ENCODE results near the gene ARID1A.
A peak's percentile ranks its signal among the peaks of the same experiment; 100 is the strongest.

Gene ARID1A

GRCh38 chr1:26692211-26692792, 3.5 kb upstream of the ARID1A start:
- peaks cover 31% of the 10 kb centered on the region for H3K4me1 ChIP-seq (ENCODE audit: control insufficient read depth, insufficient read depth, low read length, unreplicated experiment)
- no peaks in the 10 kb centered on the region for H3K36me3 ChIP-seq (ENCODE audit: insufficient read depth, low read length)
- H3K27ac ChIP-seq (ENCODE audit: low read depth, low read length) = peak overlapping the region; percentile 91
- H2AFZ ChIP-seq (ENCODE audit: low read length, unreplicated experiment) = peak overlapping the region; percentile 93
- no peaks in the 10 kb centered on the region for H3K27me3 ChIP-seq (ENCODE audit: insufficient read depth, low read length)
- H3K4me3 ChIP-seq (ENCODE audit: low read depth, low read length) = peak overlapping the region; percentile 83
- H3K79me2 ChIP-seq (ENCODE audit: control insufficient read depth, insufficient read depth, low read length, unreplicated experiment) = peaks cover 22% of the 10 kb centered on the region

GRCh38 chr1:26692793-26693490, 2.9 kb upstream of the ARID1A start:
- Histone ChIP-seq H2AFZ (ENCODE audit: low read length, unreplicated experiment) (peak overlapping the region; percentile 53), H3K27me3 (ENCODE audit: insufficient read depth, low read length) (no peaks in the 10 kb centered on the region), H3K4me3 (ENCODE audit: low read depth, low read length) (peak overlapping the region; percentile 83)

GRCh38 chr1:26693599-26694572, 1.9 kb upstream of the ARID1A start:
- peaks cover 38% of the 10 kb centered on the region for H3K79me2 ChIP-seq (ENCODE audit: control insufficient read depth, insufficient read depth, low read length, unreplicated experiment)
- H3K36me3 ChIP-seq (ENCODE audit: insufficient read depth, low read length) = no peaks in the 10 kb centered on the region
- no peaks in the 10 kb centered on the region for H3K27me3 ChIP-seq (ENCODE audit: insufficient read depth, low read length)
- H3K4me1 ChIP-seq (ENCODE audit: control insufficient read depth, insufficient read depth, low read length, unreplicated experiment) = peaks cover 36% of the 10 kb centered on the region
- H2AFZ ChIP-seq (ENCODE audit: low read length, unreplicated experiment) = peak overlapping the region; percentile 15
- H3K27ac ChIP-seq (ENCODE audit: low read depth, low read length) = peak overlapping the region; percentile 91
- H3K4me3 ChIP-seq (ENCODE audit: low read depth, low read length) = peak overlapping the region; percentile 83

More at GRCh38 chr1:26692793-26693490, 2.9 kb upstream of the ARID1A start:
- Histone ChIP-seq H3K27ac (ENCODE audit: low read depth, low read length) (peak overlapping the region; percentile 91), H3K79me2 (ENCODE audit: control insufficient read depth, insufficient read depth, low read length, unreplicated experiment) (peaks cover 29% of the 10 kb centered on the region), H3K36me3 (ENCODE audit: insufficient read depth, low read length) (no peaks in the 10 kb centered on the region), H3K4me1 (ENCODE audit: control insufficient read depth, insufficient read depth, low read length, unreplicated experiment) (peaks cover 31% of the 10 kb centered on the region)

- H3K36me3 ChIP-seq (ENCODE audit: insufficient read depth, low read length) = no peaks in the 10 kb centered on the region
- peaks cover 47% of the 10 kb centered on the region for H3K79me2 ChIP-seq (ENCODE audit: control insufficient read depth, insufficient read depth, low read length, unreplicated experiment)
- H3K4me1 ChIP-seq (ENCODE audit: control insufficient read depth, insufficient read depth, low read length, unreplicated experiment) = peaks cover 45% of the 10 kb centered on the region
- peak overlapping the region; percentile 92 for H2AFZ ChIP-seq (ENCODE audit: low read length, unreplicated experiment)
- H3K4me3 ChIP-seq (ENCODE audit: low read depth, low read length) = peak overlapping the region; percentile 83
- H3K27me3 ChIP-seq (ENCODE audit: insufficient read depth, low read length) = no peaks in the 10 kb centered on the region
- H3K27ac ChIP-seq (ENCODE audit: low read depth, low read length) = peak overlapping the region; percentile 91
These were observed 1.0 kb upstream of the ARID1A start for GRCh38 chr1:26694638-26695355.

GRCh38 chr1:26696119-26696653, 371 bp downstream of the ARID1A start:
- Histone ChIP-seq H2AFZ (ENCODE audit: low read length, unreplicated experiment) (no peak overlapping the region), H3K79me2 (ENCODE audit: control insufficient read depth, insufficient read depth, low read length, unreplicated experiment) (peaks cover 61% of the 10 kb centered on the region), H3K27me3 (ENCODE audit: insufficient read depth, low read length) (no peaks in the 10 kb centered on the region), H3K4me3 (ENCODE audit: low read depth, low read length) (peak overlapping the region; percentile 83), H3K36me3 (ENCODE audit: insufficient read depth, low read length) (no peaks in the 10 kb centered on the region), H3K27ac (ENCODE audit: low read depth, low read length) (peak overlapping the region; percentile 63), H3K4me1 (ENCODE audit: control insufficient read depth, insufficient read depth, low read length, unreplicated experiment) (peaks cover 53% of the 10 kb centered on the region)

GRCh38 chr1:26696654-26697430, 1.0 kb downstream of the ARID1A start:
- Histone ChIP-seq H3K79me2 (ENCODE audit: control insufficient read depth, insufficient read depth, low read length, unreplicated experiment) (peaks cover 68% of the 10 kb centered on the region), H3K4me3 (ENCODE audit: low read depth, low read length) (peak overlapping the region; percentile 83), H3K27me3 (ENCODE audit: insufficient read depth, low read length) (no peaks in the 10 kb centered on the region), H3K4me1 (ENCODE audit: control insufficient read depth, insufficient read depth, low read length, unreplicated experiment) (peaks cover 54% of the 10 kb centered on the region), H2AFZ (ENCODE audit: low read length, unreplicated experiment) (no peak overlapping the region), H3K27ac (ENCODE audit: low read depth, low read length) (peak overlapping the region; percentile 63), H3K36me3 (ENCODE audit: insufficient read depth, low read length) (no peaks in the 10 kb centered on the region)

- Histone ChIP-seq H3K4me3 (ENCODE audit: low read depth, low read length) (peak overlapping the region; percentile 83), H3K79me2 (ENCODE audit: control insufficient read depth, insufficient read depth, low read length, unreplicated experiment) (peaks cover 74% of the 10 kb centered on the region), H3K27me3 (ENCODE audit: insufficient read depth, low read length) (no peaks in the 10 kb centered on the region), H3K27ac (ENCODE audit: low read depth, low read length) (peak overlapping the region; percentile 63), H3K4me1 (ENCODE audit: control insufficient read depth, insufficient read depth, low read length, unreplicated experiment) (peaks cover 59% of the 10 kb centered on the region), H3K36me3 (ENCODE audit: insufficient read depth, low read length) (no peaks in the 10 kb centered on the region), H2AFZ (ENCODE audit: low read length, unreplicated experiment) (no peak overlapping the region)
These were observed 1.7 kb downstream of the ARID1A start for GRCh38 chr1:26697431-26697977.

- peaks cover 81% of the 10 kb centered on the region for H3K79me2 ChIP-seq (ENCODE audit: control insufficient read depth, insufficient read depth, low read length, unreplicated experiment)
- no peaks in the 10 kb centered on the region for H3K27me3 ChIP-seq (ENCODE audit: insufficient read depth, low read length)
- peaks cover 66% of the 10 kb centered on the region for H3K4me1 ChIP-seq (ENCODE audit: control insufficient read depth, insufficient read depth, low read length, unreplicated experiment)
- H3K27ac ChIP-seq (ENCODE audit: low read depth, low read length) = peak overlapping the region; percentile 63
- no peak overlapping the region for H2AFZ ChIP-seq (ENCODE audit: low read length, unreplicated experiment)
- peak overlapping the region; percentile 83 for H3K4me3 ChIP-seq (ENCODE audit: low read depth, low read length)
- no peaks in the 10 kb centered on the region for H3K36me3 ChIP-seq (ENCODE audit: insufficient read depth, low read length)
These were observed 2.4 kb downstream of the ARID1A start for GRCh38 chr1:26697978-26698849.
